Cardiac muscle cell (in vitro differentiated cells and primary cell): ENCODE data around the gene CUX1. TPM values are rescaled to one million over a fixed set of nuclear protein-coding genes. Genes with fewer than 3 reads are reported as not detected.
A peak's percentile ranks its signal among the peaks of the same experiment; 100 is the strongest.

ENCODE experiments used
- DNase-seq, 2 donors: peaks; one replicate each; pipeline versions ENCODE4 v3.0.0 to v3.0.0-alpha.2; 2010 to 2017; ENCODE audit warnings: low read depth in 1 of 2, low spot score in 1 of 2
- H3K27ac ChIP-seq: fragments of 200-600 bp; sonication (generic); 2 replicates; pipeline ENCODE4 v1.5.1; 2016
- H3K27me3 ChIP-seq: fragments of 200-600 bp; sonication (generic); 2 replicates; pipeline ENCODE4 v1.6.0; 2016; ENCODE audit warnings: control low read depth
- H3K36me3 ChIP-seq: fragments of 200-600 bp; sonication (generic); 2 replicates; pipeline ENCODE4 v1.5.1; 2016; ENCODE audit warnings: control low read depth
- H3K4me1 ChIP-seq: fragments of 200-600 bp; sonication (generic); 2 replicates; pipeline ENCODE4 v1.8.1; 2017; ENCODE audit warnings: low read depth, mild to moderate bottlenecking, mixed run types
- H3K4me3 ChIP-seq: fragments of 200-600 bp; sonication (generic); 2 replicates; pipeline ENCODE4 v1.5.1; 2016; ENCODE audit warnings: mild to moderate bottlenecking
- H3K9me3 ChIP-seq: fragments of 200-600 bp; sonication (generic); 2 replicates; pipeline ENCODE4 v1.5.1; 2017; ENCODE audit warnings: low read depth, mild to moderate bottlenecking, control low read depth
- polyA plus RNA-seq: library from polyadenylated mRNA; unstranded; fragments of >200 nt; fragmentation: Nextera tagmentation; extraction: Ambion mirVana; gene quantifications from 2 replicates; pipeline ENCODE4 v1.2.1, GENCODE V29; 2016
- total RNA-seq: library from RNA; depleted of rRNA; stranded (reverse); fragments of >200 nt; gene quantifications from 2 replicates; pipeline ENCODE4 v1.2.3, GENCODE V29; 2016
- TF ChIP-seq, protein P1 (sequence below): IDR thresholded peaks from 2 replicates; pipeline ENCODE4 v1.5.1; 2012; ENCODE audit warnings: low read depth, mild to moderate bottlenecking, low read length

Gene CUX1
- total and polyA plus RNA-seq, 2 experiments from 2014 or later, result 67.7 to 85.3 TPM

- H3K4me1 ChIP-seq, result peaks cover 5% of the 10 kb centered on the region
- DNase-seq, result peak in 1 of 2 donors; percentile 27
- no peak overlapping the region for H3K27ac ChIP-seq
- H3K9me3 ChIP-seq, result no peaks in the 10 kb centered on the region
- H3K4me3 ChIP-seq, result no peak overlapping the region
- TF ChIP-seq, protein P1, sequence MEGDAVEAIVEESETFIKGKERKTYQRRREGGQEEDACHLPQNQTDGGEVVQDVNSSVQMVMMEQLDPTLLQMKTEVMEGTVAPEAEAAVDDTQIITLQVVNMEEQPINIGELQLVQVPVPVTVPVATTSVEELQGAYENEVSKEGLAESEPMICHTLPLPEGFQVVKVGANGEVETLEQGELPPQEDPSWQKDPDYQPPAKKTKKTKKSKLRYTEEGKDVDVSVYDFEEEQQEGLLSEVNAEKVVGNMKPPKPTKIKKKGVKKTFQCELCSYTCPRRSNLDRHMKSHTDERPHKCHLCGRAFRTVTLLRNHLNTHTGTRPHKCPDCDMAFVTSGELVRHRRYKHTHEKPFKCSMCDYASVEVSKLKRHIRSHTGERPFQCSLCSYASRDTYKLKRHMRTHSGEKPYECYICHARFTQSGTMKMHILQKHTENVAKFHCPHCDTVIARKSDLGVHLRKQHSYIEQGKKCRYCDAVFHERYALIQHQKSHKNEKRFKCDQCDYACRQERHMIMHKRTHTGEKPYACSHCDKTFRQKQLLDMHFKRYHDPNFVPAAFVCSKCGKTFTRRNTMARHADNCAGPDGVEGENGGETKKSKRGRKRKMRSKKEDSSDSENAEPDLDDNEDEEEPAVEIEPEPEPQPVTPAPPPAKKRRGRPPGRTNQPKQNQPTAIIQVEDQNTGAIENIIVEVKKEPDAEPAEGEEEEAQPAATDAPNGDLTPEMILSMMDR, result no peak
- no peaks in the 10 kb centered on the region for H3K27me3 ChIP-seq
- H3K36me3 ChIP-seq, result no peaks in the 10 kb centered on the region
Observed at GRCh38 chr7:102094316-102094650, 276.9 kb downstream of the CUX1 start.

- H3K4me1 ChIP-seq, result peaks cover 5% of the 10 kb centered on the region
- H3K36me3 ChIP-seq, result no peaks in the 10 kb centered on the region
- H3K4me3 ChIP-seq, result no peak overlapping the region
- no peaks in the 10 kb centered on the region for H3K9me3 ChIP-seq
- DNase-seq, result no peak
- TF ChIP-seq, protein P1, result no peak
- no peak overlapping the region for H3K27ac ChIP-seq
- no peaks in the 10 kb centered on the region for H3K27me3 ChIP-seq
Observed at GRCh38 chr7:102095321-102096011, 278.0 kb downstream of the CUX1 start.

DNA sequence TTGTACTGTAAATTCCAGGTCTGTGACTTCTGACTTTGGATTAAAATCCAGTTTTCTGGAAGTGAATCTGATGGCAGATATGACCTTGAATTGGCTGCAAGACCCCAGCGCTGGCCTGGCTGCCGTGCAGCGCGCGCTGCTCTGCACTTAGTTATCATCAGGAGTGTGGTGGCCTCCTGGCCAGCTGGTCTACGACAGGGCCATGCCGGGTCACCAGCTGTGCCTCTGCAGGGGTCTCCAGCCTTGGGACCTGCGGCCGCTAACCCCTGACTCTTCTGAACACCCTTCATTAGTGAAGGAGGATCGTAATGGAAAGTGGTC lies 278.5 kb downstream of the CUX1 start:
- H3K36me3 ChIP-seq, result no peaks in the 10 kb centered on the region
- TF ChIP-seq, protein P1, result no peak
- no peak overlapping the region for H3K27ac ChIP-seq
- no peak for DNase-seq
- H3K9me3 ChIP-seq, result no peaks in the 10 kb centered on the region
- H3K4me3 ChIP-seq, result no peak overlapping the region
- peaks cover 5% of the 10 kb centered on the region for H3K4me1 ChIP-seq
- H3K27me3 ChIP-seq, result no peaks in the 10 kb centered on the region

DNA sequence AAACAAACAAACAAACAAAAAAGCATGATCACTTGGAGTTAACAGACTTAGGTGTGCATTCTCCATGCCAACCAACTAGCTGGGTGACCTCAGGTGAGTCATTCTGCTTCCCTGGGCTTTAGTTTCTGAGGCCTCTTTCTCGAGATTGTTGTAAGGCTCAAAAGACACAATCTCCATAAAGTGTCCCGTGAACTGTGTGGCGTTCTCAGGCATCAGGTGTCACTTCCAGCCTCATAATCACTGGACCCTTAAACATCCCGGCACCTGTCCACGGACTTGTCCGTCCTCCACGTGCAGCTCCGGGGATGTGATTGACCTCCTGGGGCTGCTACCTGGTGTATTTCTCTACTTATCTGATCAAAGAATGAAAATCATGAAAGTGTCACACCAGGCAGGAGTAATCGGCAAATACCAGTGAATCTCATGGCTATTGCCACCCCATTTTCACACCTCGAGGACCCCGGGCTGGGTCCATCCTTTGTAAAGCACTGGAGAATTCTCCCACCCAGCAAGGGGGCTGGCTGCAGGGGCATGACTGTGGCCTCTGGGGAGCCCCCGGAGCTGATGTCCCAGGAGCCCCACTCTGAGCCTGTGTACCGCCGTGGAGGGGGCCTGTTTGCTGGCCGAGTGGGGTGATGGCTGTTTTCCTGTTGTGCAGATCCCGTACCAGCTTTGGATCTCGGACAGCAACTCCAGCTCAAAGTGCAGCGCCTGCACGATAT lies 279.4 kb downstream of the CUX1 start:
- DNase-seq, result no peak
- H3K27ac ChIP-seq, result peak overlapping the region; percentile 48
- TF ChIP-seq, protein P1, result no peak

GRCh38 chr7:102097601-102098161 lies 280.3 kb downstream of the CUX1 start:
- Histone ChIP-seq H3K4me3 (no peak overlapping the region), H3K36me3 (no peaks in the 10 kb centered on the region), H3K27me3 (no peaks in the 10 kb centered on the region), H3K4me1 (peaks cover 5% of the 10 kb centered on the region), H3K9me3 (no peaks in the 10 kb centered on the region), H3K27ac (peak overlapping the region; percentile 65)
- TF ChIP-seq, protein P1, result no peak
- DNase-seq, result no peak

More for the DNA sequence above, 279.4 kb downstream of the CUX1 start:
- Histone ChIP-seq H3K36me3 (no peaks in the 10 kb centered on the region), H3K27me3 (no peaks in the 10 kb centered on the region), H3K4me3 (no peak overlapping the region), H3K9me3 (no peaks in the 10 kb centered on the region), H3K4me1 (peaks cover 5% of the 10 kb centered on the region)
